Keratinocyte (primary cell): ENCODE data around the gene TMEM183A. TPM values are rescaled to one million over a fixed set of nuclear protein-coding genes. Genes with fewer than 3 reads are reported as not detected.
"Not testable (repeated sequence)": the region's sequence is repeated elsewhere in the genome, so short reads cannot be mapped to it uniquely, and the experiment has no call there.

Source experiments
- DNase-seq: peaks from one replicate; pipeline ENCODE4 v3.0.0-alpha.2; 2011; ENCODE audit warnings: low read depth, missing footprints, low spot score
- FAIRE-seq: peaks from 2 replicates; lab custom pipeline; 2011; peaks lifted over from hg19 to GRCh38; lab: Jason Lieb, UNC
- H2AFZ ChIP-seq: 2 replicates; pipeline ENCODE4 v1.6.0; 2012; ENCODE audit warnings: low read length, control low read depth, inconsistent platforms; ENCODE audit not compliant: control insufficient read depth
- H3K27ac ChIP-seq: 2 replicates; pipeline ENCODE4 v1.5.1; 2011; ENCODE audit warnings: low read length; ENCODE audit not compliant: control insufficient read depth, insufficient read depth
- H3K27me3 ChIP-seq: 3 replicates; pipeline ENCODE4 v1.6.0; 2011; ENCODE audit warnings: low read length; ENCODE audit not compliant: control insufficient read depth, insufficient read depth; ENCODE audit errors: extremely low read depth
- H3K36me3 ChIP-seq, 2 experiments: 2 replicates in 1 of 2; 3 replicates in 1 of 2; pipeline ENCODE4 v1.5.1; 2011; ENCODE audit warnings: low read length in 2 of 2, mild to moderate bottlenecking in 1 of 2; ENCODE audit not compliant: control insufficient read depth in 2 of 2, insufficient read depth in 2 of 2; ENCODE audit errors: extremely low read depth in 1 of 2
- H3K4me1 ChIP-seq: 3 replicates; pipeline ENCODE4 v1.5.1; 2011; ENCODE audit warnings: low read length; ENCODE audit not compliant: control insufficient read depth, insufficient read depth; ENCODE audit errors: extremely low read depth
- H3K4me2 ChIP-seq: 3 replicates; pipeline ENCODE4 v1.6.0; 2011; ENCODE audit warnings: low read depth, low read length; ENCODE audit not compliant: control insufficient read depth, insufficient read depth; ENCODE audit errors: extremely low read depth
- H3K4me3 ChIP-seq, 3 experiments: fragments of 200-600 bp in 1 of 3; sonication (generic) in 1 of 3; 2 replicates in 2 of 3; 3 replicates in 1 of 3; pipeline ENCODE4 v1.5.1; 2011 to 2016; ENCODE audit warnings: low read length in 3 of 3, mild to moderate bottlenecking in 3 of 3, control low read depth in 2 of 3, inconsistent platforms in 1 of 3, low read depth in 1 of 3, mixed read lengths in 1 of 3, mixed run types in 1 of 3, moderate library complexity in 1 of 3; ENCODE audit not compliant: control insufficient read depth in 2 of 3, insufficient read depth in 2 of 3; ENCODE audit errors: extremely low read depth in 1 of 3
- H3K79me2 ChIP-seq: 2 replicates; pipeline ENCODE4 v1.6.0; 2012; ENCODE audit warnings: low read length; ENCODE audit not compliant: control insufficient read depth, insufficient read depth
- H3K9ac ChIP-seq: 3 replicates; pipeline ENCODE4 v1.6.0; 2011; ENCODE audit warnings: low read length; ENCODE audit not compliant: control insufficient read depth, insufficient read depth; ENCODE audit errors: extremely low read depth
- H3K9me1 ChIP-seq: 3 replicates; pipeline ENCODE4 v1.6.0; 2011; ENCODE audit warnings: low read length; ENCODE audit not compliant: control insufficient read depth, insufficient read depth; ENCODE audit errors: extremely low read depth
- H3K9me3 ChIP-seq: 2 replicates; pipeline ENCODE4 v1.5.1; 2012; ENCODE audit warnings: low read depth, low read length; ENCODE audit not compliant: control insufficient read depth
- H4K20me1 ChIP-seq: 3 replicates; pipeline ENCODE4 v1.6.0; 2011; ENCODE audit warnings: low read length; ENCODE audit not compliant: control insufficient read depth, insufficient read depth; ENCODE audit errors: extremely low read depth
- CTCF ChIP-seq, 3 experiments: IDR thresholded peaks in 1 of 3; conservative IDR thresholded peaks in 1 of 3; optimal IDR thresholded peaks in 1 of 3; 2 replicates in 2 of 3; 3 replicates in 1 of 3; pipeline versions ENCODE3 to v1.5.1; 2011; ENCODE audit warnings: low read length in 3 of 3, mild to moderate bottlenecking in 3 of 3, moderate library complexity in 2 of 3, control low read depth in 1 of 3, inconsistent platforms in 1 of 3; ENCODE audit not compliant: insufficient read depth in 2 of 3; ENCODE audit errors: extremely low read depth in 1 of 3
- EZH2 ChIP-seq: IDR thresholded peaks from one replicate; pipeline ENCODE4 v1.6.1; 2012; ENCODE audit warnings: inconsistent platforms, mild to moderate bottlenecking, low read length, moderate library complexity
- dilution Hi-C: fragments of 300-500 bp; cut with MboI; formaldehyde crosslinking; loops from one replicate; pipeline ENCODE4 v1.7.0; 2020; ENCODE audit warnings: low sequenced_read_pairs; ENCODE audit not compliant: extremely low pct_ligation_motif_present
- polyA plus RNA-seq, 5 experiments: library from polyadenylated mRNA; depleted of rRNA in 3 of 5; stranded (reverse) in 3 of 5; stranded (forward) in 1 of 5; unstranded in 1 of 5; fragments of >200 nt; gene quantifications; 1 replicate in 1 of 5; 2 replicates in 3 of 5; 3 replicates in 1 of 5; pipeline versions ENCODE4 v1.2.1 to v1.2.3, GENCODE V29; 2011 to 2012; ENCODE audit warnings: missing spikeins in 2 of 5, low read depth in 1 of 5, low replicate concordance in 1 of 5

The TMEM183A gene
- polyA plus RNA-seq, 1 donor (not counting 4 experiments of a cell fraction or from before 2014, with no cell fraction given) = 88.2 TPM

GRCh38 chr1:202982715-202983430 is 24.3 kb upstream of the TMEM183A start:
- DNase-seq = no peak

GRCh38 chr1:202986120-202986519 is 21.1 kb upstream of the TMEM183A start:
- H3K36me3 ChIP-seq, FAIRE-seq, H3K9me1 ChIP-seq, H3K27ac ChIP-seq, H4K20me1 ChIP-seq, H3K4me2 ChIP-seq, dilution Hi-C loops, H3K27me3 ChIP-seq, H3K4me1 ChIP-seq, H3K4me3 ChIP-seq, DNase-seq, H3K79me2 ChIP-seq, H3K9me3 ChIP-seq, H2AFZ ChIP-seq, H3K9ac ChIP-seq: not testable (repeated sequence)

More at GRCh38 chr1:202982715-202983430, 24.3 kb upstream of the TMEM183A start:
- Histone ChIP-seq H3K9me3 (no peaks in the 10 kb centered on the region), H3K27ac (no peak overlapping the region), H3K9me1 (no peaks in the 10 kb centered on the region), H2AFZ (no peak overlapping the region), H3K4me2 (no peak overlapping the region), H3K36me3 (no peaks in the 10 kb centered on the region), H4K20me1 (no peaks in the 10 kb centered on the region), H3K27me3 (no peaks in the 10 kb centered on the region), H3K9ac (no peak overlapping the region), H3K4me1 (no peaks in the 10 kb centered on the region), H3K79me2 (no peaks in the 10 kb centered on the region), H3K4me3 (no peak overlapping the region)
- TF ChIP-seq EZH2 (no peak), CTCF (optimal IDR thresholded peaks at IDR 0.05 in 1 of 3, IDR thresholded peaks at IDR 0.05 in 1 of 3, conservative IDR thresholded peaks at IDR 0.05 in 1 of 3; ENCODE audit: extremely low read depth in 1 of 3, insufficient read depth in 2 of 3, low read length in 3 of 3) (no peak)
- dilution Hi-C loops = no loop called here
- no peak for FAIRE-seq

- no peak for DNase-seq
- Histone ChIP-seq H3K9ac (no peak overlapping the region), H3K9me3 (no peaks in the 10 kb centered on the region), H4K20me1 (no peaks in the 10 kb centered on the region), H3K36me3 (no peaks in the 10 kb centered on the region), H3K27me3 (no peaks in the 10 kb centered on the region), H3K4me3 (no peak overlapping the region), H3K9me1 (no peaks in the 10 kb centered on the region), H3K27ac (no peak overlapping the region), H3K4me1 (no peaks in the 10 kb centered on the region), H2AFZ (no peak overlapping the region), H3K79me2 (no peaks in the 10 kb centered on the region), H3K4me2 (no peak overlapping the region)
- FAIRE-seq = no peak
- TF ChIP-seq EZH2 (no peak), CTCF (optimal IDR thresholded peaks at IDR 0.05 in 1 of 3, IDR thresholded peaks at IDR 0.05 in 1 of 3, conservative IDR thresholded peaks at IDR 0.05 in 1 of 3; ENCODE audit: extremely low read depth in 1 of 3, insufficient read depth in 2 of 3, low read length in 3 of 3) (no peak)
- dilution Hi-C loops = no loop called here
These were observed 19.9 kb upstream of the TMEM183A start for GRCh38 chr1:202987255-202987654.
